Astrocyte (in vitro differentiated cells and primary cell): ENCODE measurements around the gene SLC28A3. TPM values are rescaled to one million over a fixed set of nuclear protein-coding genes. Genes with fewer than 3 reads are reported as not detected.

ENCODE experiments used
- DNase-seq: peaks from one replicate; pipeline ENCODE4 v3.0.0-alpha.2; 2010; ENCODE audit warnings: low read depth
- FAIRE-seq: peaks from 2 replicates; lab custom pipeline; 2011; peaks lifted over from hg19 to GRCh38; lab: Jason Lieb, UNC
- H2AFZ ChIP-seq: 2 replicates; pipeline ENCODE4 v1.6.0; 2012; ENCODE audit warnings: low read depth, low read length, inconsistent platforms
- H3K27ac ChIP-seq: 2 replicates; pipeline ENCODE4 v1.5.1; 2011; ENCODE audit warnings: low read depth, low read length, inconsistent platforms
- H3K27me3 ChIP-seq: 2 replicates; pipeline ENCODE4 v1.6.0; 2011; ENCODE audit warnings: low read length, inconsistent platforms; ENCODE audit not compliant: insufficient read depth
- H3K36me3 ChIP-seq: 2 replicates; pipeline ENCODE4 v1.5.1; 2011; ENCODE audit warnings: low read length, inconsistent platforms; ENCODE audit not compliant: insufficient read depth
- H3K4me1 ChIP-seq: 2 replicates; pipeline ENCODE4 v1.5.1; 2011; ENCODE audit warnings: low read length, inconsistent platforms; ENCODE audit not compliant: insufficient read depth
- H3K4me2 ChIP-seq: 2 replicates; pipeline ENCODE4 v1.6.0; 2012; ENCODE audit warnings: low read length, inconsistent platforms
- H3K4me3 ChIP-seq: 2 replicates; pipeline ENCODE4 v1.5.1; 2011; ENCODE audit warnings: low read depth, mild to moderate bottlenecking, low read length, inconsistent platforms; ENCODE audit not compliant: insufficient read depth
- H3K79me2 ChIP-seq: 2 replicates; pipeline ENCODE4 v1.6.0; 2012; ENCODE audit warnings: mild to moderate bottlenecking, low read length, inconsistent platforms; ENCODE audit not compliant: insufficient read depth
- H3K9ac ChIP-seq: 2 replicates; pipeline ENCODE4 v1.6.0; 2012; ENCODE audit warnings: mild to moderate bottlenecking, low read length, inconsistent platforms
- H3K9me3 ChIP-seq: 2 replicates; pipeline ENCODE4 v1.5.1; 2012; ENCODE audit warnings: low read depth, mild to moderate bottlenecking, low read length, inconsistent platforms; ENCODE audit not compliant: insufficient read depth
- H4K20me1 ChIP-seq: 2 replicates; pipeline ENCODE4 v1.6.0; 2012; ENCODE audit warnings: low read length, inconsistent platforms; ENCODE audit not compliant: insufficient read depth
- H3K27ac Mint-ChIP-seq: one replicate; pipeline ENCODE4 v1.8.0; 2021; ENCODE audit warnings: mild to moderate bottlenecking, mixed read lengths; ENCODE audit not compliant: unreplicated experiment
- H3K27me3 Mint-ChIP-seq: one replicate; pipeline ENCODE4 v1.8.0; 2021; ENCODE audit warnings: low read depth, mixed read lengths; ENCODE audit not compliant: unreplicated experiment
- H3K36me3 Mint-ChIP-seq: one replicate; pipeline ENCODE4 v1.8.0; 2021; ENCODE audit warnings: low read depth, mixed read lengths; ENCODE audit not compliant: unreplicated experiment
- H3K4me1 Mint-ChIP-seq: one replicate; pipeline ENCODE4 v1.8.0; 2021; ENCODE audit warnings: low read depth, mixed read lengths; ENCODE audit not compliant: unreplicated experiment
- H3K4me3 Mint-ChIP-seq: one replicate; pipeline ENCODE4 v1.8.0; 2021; ENCODE audit warnings: mild to moderate bottlenecking, moderate library complexity, mixed read lengths; ENCODE audit not compliant: unreplicated experiment
- H3K9me3 Mint-ChIP-seq: one replicate; pipeline ENCODE4 v1.8.0; 2021; ENCODE audit warnings: mild to moderate bottlenecking, mixed read lengths; ENCODE audit not compliant: unreplicated experiment
- EZH2 ChIP-seq: IDR thresholded peaks from 2 replicates; pipeline ENCODE4 v1.6.1; 2012; ENCODE audit warnings: mild to moderate bottlenecking, low read length, inconsistent platforms; ENCODE audit not compliant: insufficient read depth
- total RNA-seq: library from RNA; stranded (reverse); gene quantifications from 2 replicates; pipeline ENCODE4 v1.2.1, GENCODE V29; 2021
- TF ChIP-seq, protein P1 (sequence below): IDR thresholded peaks from 2 replicates; pipeline ENCODE4 v1.5.1; 2011; ENCODE audit warnings: low read depth, mild to moderate bottlenecking, inconsistent platforms, low read length, moderate library complexity; ENCODE audit not compliant: insufficient read depth

The SLC28A3 gene
- total RNA-seq, 1 donor from 2014 or later, result 0.30 TPM

- Mint-ChIP-seq H3K4me3 (no peak overlapping the region), H3K4me1 (no peaks in the 10 kb centered on the region), H3K27ac (no peak overlapping the region), H3K27me3 (peaks cover 2% of the 10 kb centered on the region), H3K9me3 (no peaks in the 10 kb centered on the region), H3K36me3 (no peaks in the 10 kb centered on the region)
- H3K4me1 ChIP-seq, result no peaks in the 10 kb centered on the region
- no peak overlapping the region for H3K27ac ChIP-seq
- DNase-seq (peak; percentile 35), FAIRE-seq (no peak)
- no peaks in the 10 kb centered on the region for H3K79me2 ChIP-seq
- H3K9ac ChIP-seq, result no peak overlapping the region
- no peak for TF ChIP-seq EZH2
- TF ChIP-seq, protein P1, sequence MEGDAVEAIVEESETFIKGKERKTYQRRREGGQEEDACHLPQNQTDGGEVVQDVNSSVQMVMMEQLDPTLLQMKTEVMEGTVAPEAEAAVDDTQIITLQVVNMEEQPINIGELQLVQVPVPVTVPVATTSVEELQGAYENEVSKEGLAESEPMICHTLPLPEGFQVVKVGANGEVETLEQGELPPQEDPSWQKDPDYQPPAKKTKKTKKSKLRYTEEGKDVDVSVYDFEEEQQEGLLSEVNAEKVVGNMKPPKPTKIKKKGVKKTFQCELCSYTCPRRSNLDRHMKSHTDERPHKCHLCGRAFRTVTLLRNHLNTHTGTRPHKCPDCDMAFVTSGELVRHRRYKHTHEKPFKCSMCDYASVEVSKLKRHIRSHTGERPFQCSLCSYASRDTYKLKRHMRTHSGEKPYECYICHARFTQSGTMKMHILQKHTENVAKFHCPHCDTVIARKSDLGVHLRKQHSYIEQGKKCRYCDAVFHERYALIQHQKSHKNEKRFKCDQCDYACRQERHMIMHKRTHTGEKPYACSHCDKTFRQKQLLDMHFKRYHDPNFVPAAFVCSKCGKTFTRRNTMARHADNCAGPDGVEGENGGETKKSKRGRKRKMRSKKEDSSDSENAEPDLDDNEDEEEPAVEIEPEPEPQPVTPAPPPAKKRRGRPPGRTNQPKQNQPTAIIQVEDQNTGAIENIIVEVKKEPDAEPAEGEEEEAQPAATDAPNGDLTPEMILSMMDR, result no peak
- no peak overlapping the region for H3K4me3 ChIP-seq
- H3K36me3 ChIP-seq, result no peaks in the 10 kb centered on the region
- H4K20me1 ChIP-seq, result no peaks in the 10 kb centered on the region
- H3K4me2 ChIP-seq, result no peak overlapping the region
- no peak overlapping the region for H2AFZ ChIP-seq
- no peaks in the 10 kb centered on the region for H3K27me3 ChIP-seq
- H3K9me3 ChIP-seq, result no peaks in the 10 kb centered on the region
These were observed 36.4 kb downstream of the SLC28A3 start for GRCh38 chr9:84304166-84304565.

GRCh38 chr9:84303061-84303460 lies 37.5 kb downstream of the SLC28A3 start:
- DNase-seq (no peak), FAIRE-seq (no peak)
- Histone ChIP-seq H3K27me3 (no peaks in the 10 kb centered on the region), H3K36me3 (no peaks in the 10 kb centered on the region), H3K27ac (no peak overlapping the region), H3K79me2 (no peaks in the 10 kb centered on the region), H3K9me3 (no peaks in the 10 kb centered on the region), H3K4me2 (no peak overlapping the region), H3K4me1 (no peaks in the 10 kb centered on the region), H4K20me1 (no peaks in the 10 kb centered on the region), H3K4me3 (no peak overlapping the region), H2AFZ (no peak overlapping the region), H3K9ac (no peak overlapping the region)
- no peaks in the 10 kb centered on the region for H3K27me3 Mint-ChIP-seq
- H3K9me3 Mint-ChIP-seq, result no peaks in the 10 kb centered on the region
- H3K27ac Mint-ChIP-seq, result no peak overlapping the region
- TF ChIP-seq, protein P1, result no peak
- TF ChIP-seq EZH2, result no peak
- no peaks in the 10 kb centered on the region for H3K36me3 Mint-ChIP-seq
- H3K4me1 Mint-ChIP-seq, result no peaks in the 10 kb centered on the region
- H3K4me3 Mint-ChIP-seq, result no peak overlapping the region

- H3K4me1 Mint-ChIP-seq, result peaks cover 9% of the 10 kb centered on the region
- no peaks in the 10 kb centered on the region for H3K27me3 Mint-ChIP-seq
- no peak overlapping the region for H3K4me2 ChIP-seq
- H3K79me2 ChIP-seq, result no peaks in the 10 kb centered on the region
- peaks cover 9% of the 10 kb centered on the region for H3K4me1 ChIP-seq
- H4K20me1 ChIP-seq, result no peaks in the 10 kb centered on the region
- H3K27ac ChIP-seq, result no peak overlapping the region
- H3K4me3 ChIP-seq, result no peak overlapping the region
- H3K9me3 ChIP-seq, result no peaks in the 10 kb centered on the region
- H3K27ac Mint-ChIP-seq, result no peak overlapping the region
- H2AFZ ChIP-seq, result no peak overlapping the region
- H3K9ac ChIP-seq, result no peak overlapping the region
- no peaks in the 10 kb centered on the region for H3K36me3 Mint-ChIP-seq
- H3K36me3 ChIP-seq, result no peaks in the 10 kb centered on the region
- H3K27me3 ChIP-seq, result no peaks in the 10 kb centered on the region
- H3K4me3 Mint-ChIP-seq, result no peak overlapping the region
- no peak for TF ChIP-seq EZH2
- TF ChIP-seq, protein P1, result no peak
- H3K9me3 Mint-ChIP-seq, result no peaks in the 10 kb centered on the region
- FAIRE-seq, result no peak
- peak; percentile 66 for DNase-seq
These were observed 38.7 kb downstream of the SLC28A3 start for GRCh38 chr9:84301851-84302250.
